AG04450 (cell line): ENCODE measurements around the gene KIAA0930. TPM values are rescaled to one million over a fixed set of nuclear protein-coding genes. Genes with fewer than 3 reads are reported as not detected.
"Not testable (repeated sequence)": the region's sequence is repeated elsewhere in the genome, so short reads cannot be mapped to it uniquely, and the experiment has no call there.

ENCODE experiments used
- CTCF ChIA-PET: fragments of 300-600, 350-600 bp; formaldehyde crosslinking; extraction: SDS; loops from one replicate; lab custom pipeline; 2022; ENCODE audit warnings: antibody characterized with exemption, inconsistent platforms; lab: Charles Lee
- POLR2A ChIA-PET: fragments of 350-600 bp; formaldehyde crosslinking; extraction: SDS; loops from one replicate; lab custom pipeline; 2021; ENCODE audit warnings: antibody characterized with exemption, inconsistent platforms; lab: Yijun Ruan, JAX
- DNase-seq: peaks from one replicate; pipeline ENCODE4 v3.0.0-alpha.2; 2011; ENCODE audit warnings: low read depth, low spot score
- H3K27ac ChIP-seq: one replicate; pipeline ENCODE4 v1.5.1; 2012; ENCODE audit warnings: low read depth, low read length, control low read depth
- H3K27me3 ChIP-seq: one replicate; pipeline ENCODE4 v1.6.0; 2012; ENCODE audit warnings: low read length; ENCODE audit not compliant: control insufficient read depth, insufficient read depth
- H3K4me3 ChIP-seq: 2 replicates; pipeline ENCODE4 v1.5.1; 2011; ENCODE audit warnings: mild to moderate bottlenecking, low read depth, low read length, control low read depth
- H3K9me3 ChIP-seq: 2 replicates; pipeline ENCODE4 v1.5.1; 2012; ENCODE audit warnings: low read length; ENCODE audit not compliant: control insufficient read depth, insufficient read depth
- CTCF ChIP-seq: IDR thresholded peaks from 2 replicates; pipeline ENCODE4 v1.5.1; 2011; ENCODE audit warnings: low read depth, low read length, control low read depth, inconsistent platforms
- polyA plus RNA-seq: library from polyadenylated mRNA; depleted of rRNA; stranded (reverse); fragments of >200 nt; gene quantifications from 2 replicates; pipeline ENCODE4 v1.2.3, GENCODE V29; 2011

The KIAA0930 gene
- polyA plus RNA-seq, 1 experiment = 49.4 TPM

- 0 out of 2 replicates have a peak, but pooled peaks have one; percentile 5 for TF ChIP-seq CTCF
- ChIA-PET POLR2A (interaction anchor here (1.1 kb wide), 1 partner anchor 20 kb away, joined by 5 read pairs; no protein-coding TSS in a partner anchor), CTCF (no interaction called here)
- Histone ChIP-seq H3K9me3 (no peaks in the 10 kb centered on the region; the same call in 1 of the 2 replicates), H3K27ac (no peak overlapping the region), H3K27me3 (no peaks in the 10 kb centered on the region), H3K4me3 (no peak overlapping the region)
- DNase-seq = no peak
Measured at GRCh38 chr22:45192701-45193187, 48.0 kb downstream of the KIAA0930 start.

GRCh38 chr22:45191746-45192145 is 48.9 kb downstream of the KIAA0930 start:
- not testable (repeated sequence) for DNase-seq, H3K27ac ChIP-seq

GRCh38 chr22:45190202-45190872 is 50.4 kb downstream of the KIAA0930 start:
- POLR2A ChIA-PET = no interaction called here
- Histone ChIP-seq H3K9me3 (no peaks in the 10 kb centered on the region), H3K27me3 (no peaks in the 10 kb centered on the region), H3K4me3 (no peak overlapping the region), H3K27ac (no peak overlapping the region)
- CTCF ChIA-PET = interaction anchor here (1.0 kb wide), 1 partner anchor 9 kb away, joined by 3 read pairs; no protein-coding TSS in a partner anchor
- TF ChIP-seq CTCF = no peak
- no peak for DNase-seq

More at GRCh38 chr22:45191746-45192145, 48.9 kb downstream of the KIAA0930 start:
- H3K27me3 ChIP-seq, H3K4me3 ChIP-seq, H3K9me3 ChIP-seq, CTCF ChIA-PET: not testable (repeated sequence)
- POLR2A ChIA-PET = interaction anchor here (0.6 kb wide), 1 partner anchor 191 kb away, joined by 3 read pairs; no protein-coding TSS in a partner anchor

DNA sequence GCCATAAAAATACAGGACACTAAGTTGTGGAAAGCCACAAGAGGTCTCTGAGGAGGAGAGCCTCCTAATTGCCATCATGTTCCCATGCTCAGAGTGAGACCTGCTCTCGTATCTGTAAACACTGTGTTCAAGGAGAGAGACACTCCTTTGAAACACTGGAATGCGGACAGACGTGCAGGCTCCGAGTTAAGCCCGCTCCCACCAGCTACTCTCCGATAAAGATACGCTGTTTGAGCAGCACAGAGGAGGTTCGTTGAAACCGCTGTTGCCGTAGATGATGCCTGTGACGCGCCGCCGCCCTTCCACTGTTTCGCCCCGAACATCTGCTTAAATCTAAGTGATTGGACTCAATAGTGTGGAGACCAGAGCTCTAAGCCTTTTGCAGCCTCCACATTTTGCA is 51.9 kb downstream of the KIAA0930 start:
- ChIA-PET POLR2A (interaction anchor here (0.7 kb wide), 1 partner anchor 38 kb away, joined by 3 read pairs; no protein-coding TSS in a partner anchor), CTCF (no interaction called here)
- no peak for DNase-seq
- Histone ChIP-seq H3K27me3 (no peaks in the 10 kb centered on the region), H3K27ac (no peak overlapping the region), H3K4me3 (no peak overlapping the region), H3K9me3 (no peaks in the 10 kb centered on the region)
- TF ChIP-seq CTCF = no peak

- no peaks in the 10 kb centered on the region for H3K9me3 ChIP-seq
- DNase-seq = no peak
- no peak for TF ChIP-seq CTCF
- H3K27ac ChIP-seq = no peak overlapping the region
- ChIA-PET POLR2A (no interaction called here), CTCF (no interaction called here)
- H3K4me3 ChIP-seq = no peak overlapping the region
- H3K27me3 ChIP-seq = no peaks in the 10 kb centered on the region
Measured at GRCh38 chr22:45187891-45188290, 52.8 kb downstream of the KIAA0930 start.
